ENCODE measurements around the gene CDK5. TPM values are rescaled to one million over a fixed set of nuclear protein-coding genes. Genes with fewer than 3 reads are reported as not detected.
A peak's percentile ranks its signal among the peaks of the same experiment; 100 is the strongest.
"Not testable (repeated sequence)": the region's sequence is repeated elsewhere in the genome, so short reads cannot be mapped to it uniquely, and the experiment has no call there.

The CDK5 gene
- total RNA-seq, 2 experiments from 2014 or later = 3.1 to 3.5 TPM

- Histone ChIP-seq H3K27me3 (ENCODE audit: control insufficient read depth in 1 of 2, insufficient read depth in 2 of 2, low read length in 2 of 2) (no peaks in the 10 kb centered on the region), H3K27ac (ENCODE audit: low read depth in 1 of 2, low read length in 2 of 2) (peak within 1 kb of the TSS; percentile 80 to 96), H3K9me3 (ENCODE audit: control insufficient read depth in 1 of 2, insufficient read depth in 1 of 2, low read length in 2 of 2) (no peaks in the 10 kb centered on the region), H3K4me3 (ENCODE audit: low read length) (peak within 1 kb of the TSS; percentile 74), H3K36me3 (ENCODE audit: insufficient read depth, low read length) (peaks cover 13% of the 10 kb centered on the region), H3K4me1 (ENCODE audit: insufficient read depth, low read length) (peaks cover 22% of the 10 kb centered on the region)
- CTCF ChIA-PET = interaction anchor here (0.7 to 4.0 kb wide), 16 partner anchors 10 to 1766 kb away, joined by 3 to 39 read pairs (median 4); partner anchors contain the start of genes ABCF2, NUB1, SLC4A2 and TMUB1
- no peaks in the 10 kb centered on the region for H3K9me3 Mint-ChIP-seq
- no peaks in the 10 kb centered on the region for H3K27me3 Mint-ChIP-seq
- TF ChIP-seq CTCF (IDR thresholded peaks at IDR 0.05) = peak; percentile 63
- DNase-seq (peak; percentile 95 to 100 (median 97)), ATAC-seq (ENCODE audit: poor library complexity) (peak; percentile 90)
- POLR2A ChIA-PET = interaction anchor here (0.7 to 2.4 kb wide), 25 partner anchors 10 to 659 kb away, joined by 3 to 77 read pairs (median 4); partner anchors contain the start of genes AGAP3, CDK5, FASTK and GIMAP8
- peak within 1 kb of the TSS; percentile 98 for H3K27ac Mint-ChIP-seq
- peaks cover 41% of the 10 kb centered on the region for H3K4me1 Mint-ChIP-seq (ENCODE audit: low read depth)
- H3K4me3 Mint-ChIP-seq = peak within 1 kb of the TSS; percentile 96
- H3K36me3 Mint-ChIP-seq (ENCODE audit: low read depth) = peaks cover 29% of the 10 kb centered on the region
- intact Hi-C loops (cut with DNase I, micrococcal nuclease) = loop anchor here (1.0 to 2.0 kb wide), 6 partner anchors 14 to 83 kb away; partner anchors contain the start of genes FASTK (in 1 of the 2), SLC4A2 (in 1 of the 2) and TMUB1 (in 1 of the 2)
Observed at GRCh38 chr7:151028131-151028947, 29.4 kb downstream of the CDK5 start, which contains the start of gene ABCB8. ABCB8 (plus strand) TSS chr7:151028450; CDS start chr7:151028516, 66 bp downstream.

GRCh38 chr7:151027728-151028130 is 30.0 kb downstream of the CDK5 start:
- Mint-ChIP-seq H3K4me3 (peak overlapping the region; percentile 96), H3K27ac (peak overlapping the region; percentile 98), H3K4me1 (ENCODE audit: low read depth) (peaks cover 41% of the 10 kb centered on the region), H3K36me3 (ENCODE audit: low read depth) (peaks cover 25% of the 10 kb centered on the region)
- ChIA-PET CTCF (interaction anchor here (0.9 to 4.0 kb wide), 11 partner anchors 10 to 1404 kb away, joined by 3 to 39 read pairs (median 5); partner anchors contain the start of genes ABCF2, NUB1 and TMUB1), POLR2A (interaction anchor here (0.7 to 2.4 kb wide), 23 partner anchors 9 to 658 kb away, joined by 3 to 77 read pairs (median 4); partner anchors contain the start of genes AGAP3, CDK5, FASTK and GIMAP8)
- not testable (repeated sequence) for DNase-seq; H3K9me3 ChIP-seq (ENCODE audit: control insufficient read depth in 1 of 2, insufficient read depth in 1 of 2, low read length in 2 of 2); H3K9me3 Mint-ChIP-seq; H3K27me3 Mint-ChIP-seq; H3K36me3 ChIP-seq (ENCODE audit: insufficient read depth, low read length); H3K27me3 ChIP-seq (ENCODE audit: control insufficient read depth in 1 of 2, insufficient read depth in 2 of 2, low read length in 2 of 2)
- Histone ChIP-seq H3K4me3 (ENCODE audit: low read length) (peak overlapping the region; percentile 74), H3K4me1 (ENCODE audit: insufficient read depth, low read length) (peaks cover 22% of the 10 kb centered on the region), H3K27ac (ENCODE audit: low read depth in 1 of 2, low read length in 2 of 2) (peak overlapping the region; percentile 80 to 96)
- intact Hi-C loops (cut with DNase I, micrococcal nuclease) = loop anchor here (1.0 to 2.0 kb wide), 7 partner anchors 13 to 84 kb away; partner anchors contain the start of genes FASTK (in 1 of the 2), SLC4A2 (in 1 of the 2) and TMUB1 (in 1 of the 2)
- peak; percentile 35 for ATAC-seq (ENCODE audit: poor library complexity)

GRCh38 chr7:151026771-151027727 is 30.6 kb downstream of the CDK5 start:
- peak overlapping the region; percentile 80 to 96 for H3K27ac ChIP-seq (ENCODE audit: low read depth in 1 of 2, low read length in 2 of 2)
- DNase-seq = not testable (repeated sequence)
- intact Hi-C loops (cut with DNase I, micrococcal nuclease) = loop anchor here in 1 of 2 experiments (1.0 kb wide), 1 partner anchor 35 kb away; no protein-coding TSS in a partner anchor

More at GRCh38 chr7:151026771-151027727, 30.6 kb downstream of the CDK5 start:
- not testable (repeated sequence) for ATAC-seq (ENCODE audit: poor library complexity); H3K27me3 ChIP-seq (ENCODE audit: control insufficient read depth in 1 of 2, insufficient read depth in 2 of 2, low read length in 2 of 2); H3K36me3 ChIP-seq (ENCODE audit: insufficient read depth, low read length); H3K9me3 ChIP-seq (ENCODE audit: control insufficient read depth in 1 of 2, insufficient read depth in 1 of 2, low read length in 2 of 2); H3K4me3 ChIP-seq (ENCODE audit: low read length); H3K27me3 Mint-ChIP-seq; H3K9me3 Mint-ChIP-seq
- peak overlapping the region; percentile 98 for H3K27ac Mint-ChIP-seq
- CTCF ChIA-PET = interaction anchor here (1.1 to 4.0 kb wide), 3 partner anchors 9 to 314 kb away, joined by 3 to 39 read pairs (median 7); partner anchors contain the start of gene NUB1
- peak overlapping the region; percentile 96 for H3K4me3 Mint-ChIP-seq
- H3K4me1 ChIP-seq (ENCODE audit: insufficient read depth, low read length) = peaks cover 22% of the 10 kb centered on the region
- peaks cover 24% of the 10 kb centered on the region for H3K36me3 Mint-ChIP-seq (ENCODE audit: low read depth)
- H3K4me1 Mint-ChIP-seq (ENCODE audit: low read depth) = peaks cover 41% of the 10 kb centered on the region
- POLR2A ChIA-PET = interaction anchor here (0.7 to 2.4 kb wide), 14 partner anchors 8 to 657 kb away, joined by 3 to 77 read pairs (median 4); partner anchors contain the start of genes CDK5, GIMAP8 and SLC4A2
